GM12874 (cell line): ENCODE measurements around the gene NTN3.

Source experiments
- TF ChIP-seq, protein P1 (sequence below): IDR thresholded peaks from 2 replicates; pipeline ENCODE4 v1.5.1; 2011; ENCODE audit warnings: low read depth, mild to moderate bottlenecking, control low read depth, low read length, moderate library complexity; ENCODE audit not compliant: insufficient read depth

Gene NTN3

DNA sequence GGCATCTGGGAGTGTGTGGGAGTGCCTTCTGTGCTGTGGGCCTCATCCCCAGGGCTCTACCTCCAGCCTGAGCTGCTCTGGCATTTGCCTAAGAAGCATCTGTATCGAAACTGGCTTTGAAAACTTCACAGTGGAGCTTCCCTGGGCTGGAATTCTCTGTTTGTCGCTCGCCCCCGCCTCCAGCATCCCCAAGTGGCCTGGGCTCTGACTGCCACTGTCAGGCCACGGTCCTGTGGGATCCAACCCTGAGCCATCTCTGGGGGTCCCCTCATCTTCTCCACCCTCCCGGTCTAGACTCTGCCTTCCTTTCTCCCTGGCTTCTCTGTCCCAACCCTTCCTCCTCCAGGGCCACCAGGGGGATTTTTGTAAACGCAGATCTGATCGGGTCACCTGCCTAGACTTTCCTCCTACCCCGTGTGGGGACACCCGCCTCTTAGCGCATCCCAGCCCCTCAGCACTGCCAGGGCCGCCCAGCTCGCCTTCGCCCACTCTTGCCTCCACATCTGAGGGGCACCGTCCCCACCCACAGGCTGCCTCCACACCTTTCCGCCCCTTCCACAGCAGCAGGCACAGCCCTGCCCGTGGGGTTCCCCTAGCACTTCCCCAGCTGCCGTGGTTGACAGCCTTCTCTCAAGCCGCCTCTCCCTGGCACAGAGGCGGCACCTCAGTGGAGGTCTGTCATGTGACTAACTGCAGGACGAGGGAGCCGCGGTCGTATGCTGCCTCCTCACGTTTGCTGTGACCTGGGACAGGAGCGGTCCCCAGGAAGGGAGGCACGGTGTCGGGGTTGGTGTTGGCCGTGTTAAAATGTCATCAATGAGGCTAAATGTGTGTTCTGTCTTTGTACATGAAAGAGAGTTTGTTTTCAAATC, 15.8 kb downstream of the NTN3 start:
- TF ChIP-seq, protein P1, sequence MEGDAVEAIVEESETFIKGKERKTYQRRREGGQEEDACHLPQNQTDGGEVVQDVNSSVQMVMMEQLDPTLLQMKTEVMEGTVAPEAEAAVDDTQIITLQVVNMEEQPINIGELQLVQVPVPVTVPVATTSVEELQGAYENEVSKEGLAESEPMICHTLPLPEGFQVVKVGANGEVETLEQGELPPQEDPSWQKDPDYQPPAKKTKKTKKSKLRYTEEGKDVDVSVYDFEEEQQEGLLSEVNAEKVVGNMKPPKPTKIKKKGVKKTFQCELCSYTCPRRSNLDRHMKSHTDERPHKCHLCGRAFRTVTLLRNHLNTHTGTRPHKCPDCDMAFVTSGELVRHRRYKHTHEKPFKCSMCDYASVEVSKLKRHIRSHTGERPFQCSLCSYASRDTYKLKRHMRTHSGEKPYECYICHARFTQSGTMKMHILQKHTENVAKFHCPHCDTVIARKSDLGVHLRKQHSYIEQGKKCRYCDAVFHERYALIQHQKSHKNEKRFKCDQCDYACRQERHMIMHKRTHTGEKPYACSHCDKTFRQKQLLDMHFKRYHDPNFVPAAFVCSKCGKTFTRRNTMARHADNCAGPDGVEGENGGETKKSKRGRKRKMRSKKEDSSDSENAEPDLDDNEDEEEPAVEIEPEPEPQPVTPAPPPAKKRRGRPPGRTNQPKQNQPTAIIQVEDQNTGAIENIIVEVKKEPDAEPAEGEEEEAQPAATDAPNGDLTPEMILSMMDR, result peak; percentile 40; the same call in 1 of the 2 replicates

DNA sequence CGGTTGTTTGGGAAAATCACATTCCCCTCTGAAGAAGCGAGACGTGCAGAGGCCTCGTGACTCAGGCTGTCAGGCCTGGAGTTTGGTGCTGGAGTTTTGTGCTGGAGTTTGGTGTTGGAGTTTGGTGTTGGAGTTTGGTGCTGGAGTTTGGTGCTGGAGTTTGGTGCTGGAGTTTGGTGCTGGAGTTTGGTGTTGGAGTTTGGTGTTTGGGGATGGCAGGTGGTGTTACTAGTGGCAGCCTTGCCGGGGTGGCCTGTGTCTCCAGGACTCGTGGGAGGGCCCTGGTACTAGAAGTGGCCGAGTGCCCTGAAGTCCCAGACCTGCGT, 16.4 kb downstream of the NTN3 start:
- TF ChIP-seq, protein P1, result no peak

DNA sequence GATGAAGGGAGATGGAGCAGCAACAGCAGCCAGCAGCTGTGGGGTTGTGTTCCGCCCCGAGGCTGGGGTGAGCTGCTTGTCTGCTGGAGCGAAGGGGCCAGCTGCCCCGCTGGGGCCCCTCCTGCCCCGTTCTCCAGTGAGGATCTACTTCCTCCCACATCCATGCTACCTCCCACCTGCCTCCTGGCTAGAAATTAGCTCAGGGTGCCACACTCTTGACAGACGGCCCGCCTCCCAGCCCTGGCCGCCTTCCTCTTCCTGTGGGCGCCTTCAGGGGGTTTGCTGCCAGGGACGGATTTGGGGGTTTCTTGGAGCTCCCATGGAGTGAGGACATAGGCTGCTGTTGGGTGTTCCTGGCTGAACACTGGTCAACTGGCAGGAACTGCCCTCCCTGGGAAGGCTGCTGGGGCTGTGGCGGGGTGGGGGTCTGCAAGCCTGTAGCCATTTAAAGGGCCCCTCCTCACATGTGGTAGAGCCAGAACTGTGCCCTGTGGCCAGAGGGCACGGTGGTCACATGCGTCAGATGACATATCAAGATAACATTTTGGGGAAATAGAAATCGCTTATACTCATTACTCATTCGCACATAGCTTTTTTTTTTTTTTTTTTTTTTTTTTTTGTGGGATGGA, 16.9 kb downstream of the NTN3 start:
- TF ChIP-seq, protein P1, result no peak

DNA sequence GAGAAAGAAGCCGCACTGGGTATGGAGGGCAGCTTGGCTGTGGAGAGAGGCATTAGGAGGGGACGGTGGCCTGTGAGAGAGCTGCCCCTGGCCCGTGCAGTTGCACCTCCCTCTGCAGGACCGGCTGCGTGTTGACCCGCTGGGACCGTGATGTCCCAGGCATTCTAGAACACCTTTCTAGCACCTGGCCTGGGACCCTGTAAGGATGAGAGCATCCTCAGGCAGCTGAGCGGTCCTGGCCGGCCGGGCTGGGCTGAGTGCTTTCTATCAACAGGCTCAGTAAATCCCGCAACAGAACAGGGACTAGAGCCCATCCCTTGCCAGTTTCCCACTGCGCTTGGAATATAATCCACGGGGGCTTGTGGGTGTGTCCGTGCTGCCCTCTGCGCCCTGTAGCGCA, 18.5 kb downstream of the NTN3 start:
- TF ChIP-seq, protein P1, result no peak

DNA sequence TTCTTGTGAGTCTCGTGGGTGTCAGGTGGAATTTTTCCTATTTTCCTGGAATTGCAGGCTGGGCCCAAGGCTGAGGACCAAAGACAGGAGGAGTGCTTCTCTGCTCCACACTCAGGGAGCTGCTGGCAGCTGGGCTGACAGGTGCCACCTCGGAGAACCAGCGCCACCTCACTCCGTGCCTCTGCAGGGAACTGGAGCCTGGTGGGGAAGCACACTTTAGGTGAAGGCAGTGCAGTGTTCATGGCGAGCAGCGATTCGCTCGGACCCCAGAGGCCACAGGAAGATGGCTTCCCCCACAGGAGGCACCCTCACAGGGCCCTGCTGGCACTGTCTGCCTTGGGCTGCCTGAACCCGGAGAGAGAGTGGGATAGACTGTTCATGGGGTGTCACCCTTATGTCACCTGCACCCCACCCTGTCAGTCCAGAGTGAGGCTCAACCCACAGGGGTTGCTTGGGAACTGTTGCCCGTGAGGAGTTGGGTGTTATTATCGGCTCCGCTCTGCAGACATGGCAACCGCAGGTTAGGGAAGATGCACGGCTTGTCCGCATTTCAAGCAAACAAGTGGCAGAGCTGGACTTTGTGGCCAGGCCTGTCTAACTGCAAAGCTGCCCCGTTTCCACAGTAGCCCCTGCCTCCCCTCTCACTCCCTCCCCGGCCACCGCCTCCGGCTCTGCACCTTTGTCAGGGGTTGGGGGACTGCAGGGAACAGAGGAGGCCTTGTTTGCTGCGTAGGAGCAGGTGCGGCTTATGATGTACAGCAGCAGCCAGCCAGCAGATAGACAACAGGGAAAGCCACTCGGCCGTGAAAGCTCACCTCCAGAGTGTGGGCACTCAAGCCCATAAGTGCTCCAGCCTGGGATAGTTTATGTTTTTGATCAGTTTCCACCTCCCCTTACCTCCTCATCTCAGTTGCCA, 19.4 kb downstream of the NTN3 start:
- TF ChIP-seq, protein P1, result no peak

DNA sequence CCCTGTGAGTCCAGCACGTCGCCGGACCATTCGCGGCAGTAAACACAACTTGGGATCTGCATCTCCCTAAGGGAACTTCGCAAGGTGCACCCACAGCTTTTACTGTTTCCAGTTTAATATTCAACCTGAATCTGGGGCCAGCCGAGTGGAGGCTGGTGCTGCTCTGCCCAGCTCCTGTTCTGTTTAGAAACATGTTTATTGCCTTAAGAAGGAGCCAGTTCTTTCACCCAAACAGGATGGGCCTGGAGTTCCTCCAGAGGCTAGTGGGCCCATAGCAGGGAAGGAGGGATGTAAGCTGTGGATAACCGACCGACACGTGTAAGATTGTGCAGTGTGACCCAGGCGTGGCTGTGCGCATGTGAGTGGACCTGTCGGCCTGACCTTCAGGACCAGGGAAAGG, 21.2 kb downstream of the NTN3 start:
- TF ChIP-seq, protein P1, result no peak

DNA sequence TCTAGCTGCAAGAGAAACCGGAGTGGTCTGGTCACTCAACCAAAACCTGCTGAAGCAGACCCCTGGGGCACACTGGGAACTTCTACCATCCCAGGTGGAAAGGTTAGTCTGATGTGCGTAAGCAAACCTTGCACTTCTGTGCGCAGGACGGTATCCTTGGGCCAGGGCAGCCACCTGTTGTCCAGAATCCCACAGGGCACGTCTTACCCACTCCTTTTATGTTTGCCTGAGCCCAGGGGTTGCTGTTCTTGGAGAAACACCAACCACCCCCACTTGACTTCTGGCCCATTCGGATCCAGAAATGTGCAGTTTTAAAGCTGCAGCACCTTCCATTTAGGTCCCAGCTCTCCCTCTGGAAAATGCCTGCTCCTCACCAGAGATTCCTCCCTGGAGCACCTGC, 22.5 kb downstream of the NTN3 start:
- TF ChIP-seq, protein P1, result no peak
